Fibroblast of the aortic adventitia (primary cell): ENCODE results near the gene TMEM131L. TPM values are rescaled to one million over a fixed set of nuclear protein-coding genes. Genes with fewer than 3 reads are reported as not detected.

Experiments
- DNase-seq: peaks from one replicate; pipeline ENCODE4 v3.0.0-alpha.2; 2010; ENCODE audit warnings: low read depth
- H3K4me3 ChIP-seq: 2 replicates; pipeline ENCODE4 v1.5.1; 2011; ENCODE audit warnings: low read depth, mild to moderate bottlenecking, control low read depth, low read length, moderate library complexity
- total RNA-seq: library from RNA; depleted of rRNA; stranded (reverse); fragments of >200 nt; gene quantifications from 2 replicates; pipeline ENCODE4 v1.2.3, GENCODE V29; 2012; ENCODE audit warnings: low replicate concordance
- TF ChIP-seq, protein P1 (sequence below): IDR thresholded peaks from 2 replicates; pipeline ENCODE4 v1.5.1; 2011; ENCODE audit warnings: mild to moderate bottlenecking, low read length, control low read depth, inconsistent platforms; ENCODE audit not compliant: insufficient read depth

Gene TMEM131L
- total RNA-seq, 1 donor: 10.8 TPM

DNA sequence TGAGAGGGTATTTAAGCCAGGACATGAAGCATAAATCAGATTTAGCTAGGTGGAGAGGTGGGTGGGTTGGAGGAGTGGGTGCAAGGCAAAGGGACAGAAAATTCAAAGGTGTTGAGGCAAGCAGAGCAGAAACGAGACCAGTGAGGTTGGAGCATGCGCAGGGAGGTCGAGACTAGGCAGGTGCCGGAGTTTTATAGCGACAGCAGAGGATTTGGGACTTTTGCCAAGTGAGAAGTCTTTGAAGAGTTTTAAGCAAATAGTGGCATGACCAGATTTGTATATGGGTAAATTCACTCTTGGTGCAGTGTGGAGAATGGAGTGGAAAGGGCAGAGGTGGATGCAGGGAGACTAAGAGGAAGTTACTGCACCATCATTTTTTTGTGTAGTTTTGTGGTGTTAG lies 110.9 kb downstream of the TMEM131L start:
- no peak overlapping the region for H3K4me3 ChIP-seq
- no peak for DNase-seq
- TF ChIP-seq, protein P1, sequence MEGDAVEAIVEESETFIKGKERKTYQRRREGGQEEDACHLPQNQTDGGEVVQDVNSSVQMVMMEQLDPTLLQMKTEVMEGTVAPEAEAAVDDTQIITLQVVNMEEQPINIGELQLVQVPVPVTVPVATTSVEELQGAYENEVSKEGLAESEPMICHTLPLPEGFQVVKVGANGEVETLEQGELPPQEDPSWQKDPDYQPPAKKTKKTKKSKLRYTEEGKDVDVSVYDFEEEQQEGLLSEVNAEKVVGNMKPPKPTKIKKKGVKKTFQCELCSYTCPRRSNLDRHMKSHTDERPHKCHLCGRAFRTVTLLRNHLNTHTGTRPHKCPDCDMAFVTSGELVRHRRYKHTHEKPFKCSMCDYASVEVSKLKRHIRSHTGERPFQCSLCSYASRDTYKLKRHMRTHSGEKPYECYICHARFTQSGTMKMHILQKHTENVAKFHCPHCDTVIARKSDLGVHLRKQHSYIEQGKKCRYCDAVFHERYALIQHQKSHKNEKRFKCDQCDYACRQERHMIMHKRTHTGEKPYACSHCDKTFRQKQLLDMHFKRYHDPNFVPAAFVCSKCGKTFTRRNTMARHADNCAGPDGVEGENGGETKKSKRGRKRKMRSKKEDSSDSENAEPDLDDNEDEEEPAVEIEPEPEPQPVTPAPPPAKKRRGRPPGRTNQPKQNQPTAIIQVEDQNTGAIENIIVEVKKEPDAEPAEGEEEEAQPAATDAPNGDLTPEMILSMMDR: no peak

DNA sequence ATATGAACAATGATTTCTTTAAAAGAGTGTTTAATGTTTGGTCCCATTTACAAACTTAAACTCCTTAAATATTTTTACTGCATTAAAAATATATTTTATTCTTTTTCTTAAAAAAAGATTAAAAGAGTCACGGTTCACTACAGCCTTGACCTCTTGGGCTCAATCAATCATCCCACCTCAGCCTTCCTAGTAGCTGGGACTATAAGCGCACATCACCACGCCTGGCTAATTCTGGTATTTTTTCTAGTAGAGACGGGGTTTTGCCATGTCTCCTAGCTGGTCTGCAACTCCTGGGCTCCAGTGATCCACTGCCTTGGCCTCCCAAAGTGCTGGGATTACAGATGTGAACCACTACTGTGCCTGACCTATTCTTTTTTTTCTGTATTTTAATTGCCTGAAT lies 113.2 kb downstream of the TMEM131L start:
- TF ChIP-seq, protein P1: no peak
- no peak for DNase-seq
- no peak overlapping the region for H3K4me3 ChIP-seq

DNA sequence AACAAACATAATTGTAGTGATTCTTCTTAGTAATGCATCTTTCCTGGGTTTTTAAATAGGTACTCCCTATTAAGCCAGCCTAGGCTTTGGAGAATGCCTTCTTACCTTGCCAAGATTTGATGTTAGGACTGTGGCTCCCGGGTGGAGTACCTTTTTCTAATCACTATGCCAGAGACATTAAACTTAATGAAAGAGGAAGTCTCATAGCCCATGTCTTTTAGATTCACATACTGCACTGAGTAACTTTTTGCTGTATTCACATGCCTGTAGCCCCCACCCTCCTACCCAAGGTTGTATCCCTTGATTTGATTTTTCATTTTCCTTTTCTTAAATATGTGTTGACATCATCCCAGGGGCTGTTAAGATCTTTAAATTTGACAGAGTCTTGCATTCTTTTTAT lies 113.7 kb downstream of the TMEM131L start:
- DNase-seq: no peak
- TF ChIP-seq, protein P1: no peak
- H3K4me3 ChIP-seq: no peak overlapping the region

DNA sequence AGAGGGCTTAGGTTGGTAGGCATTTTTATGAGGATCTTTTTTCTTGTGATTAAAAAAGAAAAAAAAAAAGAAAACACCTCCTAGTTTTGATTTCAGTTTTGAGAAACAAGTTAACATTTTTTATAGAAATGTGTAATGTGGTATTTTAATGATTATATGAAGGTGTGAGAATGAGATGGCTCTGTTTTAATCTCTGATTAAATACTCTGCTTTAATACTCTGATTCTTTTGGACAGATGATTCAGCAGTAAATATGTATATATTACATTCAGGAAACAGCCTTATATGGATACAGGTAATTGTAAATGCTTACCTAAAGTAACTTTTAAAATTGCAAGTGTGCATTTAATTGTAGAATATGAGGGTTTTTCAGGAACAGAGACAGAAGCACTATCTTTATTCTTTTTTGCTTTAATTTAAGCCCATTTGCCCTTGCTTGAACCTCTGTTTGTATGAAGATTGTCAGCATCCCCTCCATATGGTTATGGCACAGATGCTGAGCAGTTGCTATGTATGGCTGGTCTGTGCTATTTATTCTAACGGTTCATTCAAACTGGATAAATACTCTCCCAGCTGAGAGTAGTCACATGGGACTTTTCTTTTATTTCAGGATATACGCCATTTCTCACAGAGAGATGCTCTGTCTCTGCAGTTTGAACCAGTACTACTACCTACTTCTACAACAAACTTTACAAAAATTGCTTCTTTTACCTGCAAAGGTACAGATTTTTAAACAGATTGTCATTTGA lies 117.0 kb downstream of the TMEM131L start:
- no peak overlapping the region for H3K4me3 ChIP-seq
- DNase-seq: no peak
- TF ChIP-seq, protein P1: no peak

DNA sequence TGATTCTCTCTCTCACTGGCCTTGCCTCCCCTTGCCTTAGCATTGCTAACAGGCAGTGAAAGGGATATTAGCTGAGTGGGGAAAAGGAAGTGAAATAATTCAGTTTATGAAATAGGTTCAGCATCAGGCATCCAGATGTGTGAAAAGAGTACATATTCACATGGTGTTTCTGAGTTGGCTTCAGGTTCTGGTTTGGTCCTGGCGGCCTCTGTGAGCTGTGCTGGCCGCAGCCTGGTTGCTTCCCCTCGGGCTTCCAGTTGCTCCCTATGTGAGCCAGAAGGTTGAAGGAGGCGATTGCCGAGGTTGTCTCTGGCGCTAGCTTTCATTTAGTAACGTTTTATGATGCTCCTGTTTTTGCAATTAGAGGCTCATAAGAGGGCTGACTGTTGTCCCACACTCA lies 118.9 kb downstream of the TMEM131L start:
- no peak for DNase-seq
- TF ChIP-seq, protein P1: no peak
- H3K4me3 ChIP-seq: no peak overlapping the region

DNA sequence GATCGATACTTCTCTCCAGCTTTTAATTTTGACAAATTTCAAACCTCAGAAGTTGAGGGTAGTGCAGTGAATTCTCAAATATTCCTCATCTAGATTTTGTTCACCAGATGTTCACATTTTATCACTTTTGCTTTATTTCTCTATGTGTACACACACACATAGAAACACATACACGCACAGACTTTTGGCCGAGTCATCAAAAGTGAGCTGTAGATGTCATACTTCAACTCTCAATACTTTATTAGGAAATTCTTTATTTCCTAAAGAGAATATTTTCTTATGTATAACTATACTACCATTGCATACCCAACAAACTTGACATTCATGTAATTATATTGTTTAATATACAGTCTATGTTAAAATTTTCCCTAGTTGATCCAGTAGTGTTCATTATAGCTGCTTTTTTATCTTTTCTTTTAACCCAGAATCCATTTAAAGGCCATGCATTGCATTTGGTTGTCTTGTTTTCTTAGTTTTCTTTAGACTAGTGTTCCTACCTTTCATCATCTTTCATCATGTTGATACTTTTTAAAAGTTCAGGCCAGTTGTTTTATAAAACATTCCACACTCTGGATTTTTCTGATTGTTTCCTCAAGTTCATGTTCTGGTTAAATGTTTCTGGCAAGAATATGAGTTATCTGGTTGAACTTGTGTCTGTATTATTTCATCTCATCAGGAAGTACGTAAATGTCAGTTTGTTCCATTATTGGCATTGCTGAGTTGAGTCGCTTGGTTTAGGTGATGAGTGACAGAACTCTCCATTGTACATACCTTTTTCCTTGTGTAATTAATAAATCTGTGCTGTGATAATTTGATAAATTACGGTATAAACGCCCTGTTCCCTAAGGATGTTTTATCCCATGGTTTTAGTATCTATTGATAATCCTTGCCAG lies 123.8 kb downstream of the TMEM131L start:
- DNase-seq: peak; percentile 13
- TF ChIP-seq, protein P1: no peak
- H3K4me3 ChIP-seq: no peak overlapping the region
